H9 (cell line): Measurements from ENCODE around the gene FDX1. TPM values are rescaled to one million over a fixed set of nuclear protein-coding genes. Genes with fewer than 3 reads are reported as not detected.

Source experiments
- DNase-seq: peaks from one replicate; pipeline ENCODE4 v3.0.0-alpha.2; 2017
- H2AFZ ChIP-seq: one replicate; pipeline ENCODE4 v1.6.1; 2013; ENCODE audit warnings: mild to moderate bottlenecking, low read length, control low read depth, moderate library complexity
- H2AK5ac ChIP-seq: 2 replicates; pipeline ENCODE4 v1.6.1; 2013; ENCODE audit warnings: low read length, control low read depth, mixed read lengths; ENCODE audit not compliant: insufficient read length
- H2BK120ac ChIP-seq: one replicate; pipeline ENCODE4 v1.6.1; 2013; ENCODE audit warnings: low read depth, mild to moderate bottlenecking, low read length, control low read depth, inconsistent platforms; ENCODE audit not compliant: poor library complexity, severe bottlenecking
- H2BK12ac ChIP-seq: 2 replicates; pipeline ENCODE4 v1.6.1; 2013; ENCODE audit warnings: low read length, control low read depth, mixed read lengths, low read depth; ENCODE audit not compliant: insufficient read length
- H2BK15ac ChIP-seq: 2 replicates; pipeline ENCODE4 v1.6.1; 2013; ENCODE audit warnings: low read depth, low read length, control low read depth
- H2BK20ac ChIP-seq: one replicate; pipeline ENCODE4 v1.6.1; 2013; ENCODE audit warnings: low read depth, mild to moderate bottlenecking, low read length, control low read depth, inconsistent platforms; ENCODE audit not compliant: poor library complexity, severe bottlenecking
- H2BK5ac ChIP-seq: 2 replicates; pipeline ENCODE4 v1.6.1; 2013; ENCODE audit warnings: low read length, control low read depth, mixed read lengths; ENCODE audit not compliant: insufficient read length
- H3K14ac ChIP-seq: 2 replicates; pipeline ENCODE4 v1.6.1; 2013; ENCODE audit warnings: low read length, control low read depth; ENCODE audit not compliant: insufficient read depth
- H3K18ac ChIP-seq: 2 replicates; pipeline ENCODE4 v1.6.1; 2013; ENCODE audit warnings: low read depth, mild to moderate bottlenecking, mixed read lengths, low read length, control low read depth; ENCODE audit not compliant: insufficient read length
- H3K23ac ChIP-seq: 2 replicates; pipeline ENCODE4 v1.6.1; 2013; ENCODE audit warnings: low read length, control low read depth, mixed read lengths, low read depth; ENCODE audit not compliant: insufficient read length
- H3K23me2 ChIP-seq: 2 replicates; pipeline ENCODE4 v1.6.1; 2013; ENCODE audit warnings: low read depth, mild to moderate bottlenecking, mixed read lengths, low read length, control low read depth; ENCODE audit not compliant: insufficient read length, poor library complexity, severe bottlenecking
- H3K27ac ChIP-seq: 2 replicates; pipeline ENCODE4 v1.5.1; 2013; ENCODE audit warnings: low read length, control low read depth, mixed read lengths, low read depth; ENCODE audit not compliant: insufficient read length
- H3K27me3 ChIP-seq: 2 replicates; pipeline ENCODE4 v1.6.1; 2013; ENCODE audit warnings: low read length, control low read depth, inconsistent platforms; ENCODE audit not compliant: insufficient read depth
- H3K4ac ChIP-seq: 2 replicates; pipeline ENCODE4 v1.6.1; 2013; ENCODE audit warnings: low read depth, mild to moderate bottlenecking, control low read depth, inconsistent platforms, low read length, moderate library complexity
- H3K4me1 ChIP-seq: 2 replicates; pipeline ENCODE4 v1.6.1; 2013; ENCODE audit warnings: low read length, control low read depth, inconsistent platforms; ENCODE audit not compliant: insufficient read depth
- H3K4me2 ChIP-seq: 2 replicates; pipeline ENCODE4 v1.6.1; 2013; ENCODE audit warnings: low read length, control low read depth, mixed read lengths; ENCODE audit not compliant: insufficient read length, insufficient read depth
- H3K56ac ChIP-seq: 2 replicates; pipeline ENCODE4 v1.6.1; 2013; ENCODE audit warnings: low read depth, mild to moderate bottlenecking, mixed read lengths, low read length, control low read depth; ENCODE audit not compliant: insufficient read length
- H3K79me1 ChIP-seq: 2 replicates; pipeline ENCODE4 v1.6.1; 2013; ENCODE audit warnings: low read depth, mild to moderate bottlenecking, moderate library complexity, low read length, control low read depth, inconsistent platforms; ENCODE audit not compliant: insufficient read depth, poor library complexity, severe bottlenecking
- H3K79me2 ChIP-seq: 2 replicates; pipeline ENCODE4 v1.6.1; 2013; ENCODE audit warnings: low read length, control low read depth, inconsistent platforms; ENCODE audit not compliant: insufficient read depth
- H3K9ac ChIP-seq: 2 replicates; pipeline ENCODE4 v1.6.1; 2013; ENCODE audit warnings: low read length, control low read depth, mixed read lengths; ENCODE audit not compliant: insufficient read length; ENCODE audit errors: extremely low read depth
- H3K9me3 ChIP-seq: one replicate; pipeline ENCODE4 v1.6.1; 2013; ENCODE audit warnings: low read depth, low read length, inconsistent platforms; ENCODE audit not compliant: control insufficient read depth
- H3T11ph ChIP-seq: one replicate; pipeline ENCODE4 v1.6.1; 2013; ENCODE audit warnings: mild to moderate bottlenecking, low read length, control low read depth, inconsistent platforms
- H4K20me1 ChIP-seq: one replicate; pipeline ENCODE4 v1.6.1; 2013; ENCODE audit not compliant: control insufficient read depth, insufficient read length, insufficient read depth
- H4K5ac ChIP-seq: 2 replicates; pipeline ENCODE4 v1.6.1; 2013; ENCODE audit warnings: low read depth, mild to moderate bottlenecking, mixed read lengths, low read length, control low read depth; ENCODE audit not compliant: insufficient read length
- H4K8ac ChIP-seq: replicated peaks from 2 replicates; pipeline ENCODE4 v1.6.1; 2013; ENCODE audit warnings: low read length, control low read depth, mixed read lengths, low read depth; ENCODE audit not compliant: insufficient read length
- H4K91ac ChIP-seq: 2 replicates; pipeline ENCODE4 v1.6.1; 2013; ENCODE audit warnings: low read depth, mild to moderate bottlenecking, moderate library complexity, mixed read lengths, low read length, control low read depth; ENCODE audit not compliant: insufficient read length
- H3K27ac Mint-ChIP-seq, 3 experiments: 2 replicates in 2 of 3; 3 replicates in 1 of 3; pipeline ENCODE4 v1.8.0; 2020 to 2021; ENCODE audit warnings: mixed read lengths in 3 of 3, mild to moderate bottlenecking in 1 of 3, moderate library complexity in 1 of 3
- H3K27me3 Mint-ChIP-seq: 2 replicates; pipeline ENCODE4 v1.8.0; 2021; ENCODE audit warnings: low read depth, mild to moderate bottlenecking, moderate library complexity, mixed read lengths
- H3K36me3 Mint-ChIP-seq, 3 experiments: 2 replicates in 2 of 3; 3 replicates in 1 of 3; pipeline ENCODE4 v1.8.0; 2020 to 2021; ENCODE audit warnings: low read depth in 3 of 3, mixed read lengths in 3 of 3; ENCODE audit not compliant: insufficient read depth in 1 of 3
- H3K4me1 Mint-ChIP-seq, 2 experiments: 2 replicates each; pipeline ENCODE4 v1.8.0; 2020; ENCODE audit warnings: mixed read lengths in 2 of 2
- H3K4me3 Mint-ChIP-seq, 2 experiments: 2 replicates in 1 of 2; 3 replicates in 1 of 2; pipeline ENCODE4 v1.8.0; 2020 to 2021; ENCODE audit warnings: mild to moderate bottlenecking in 2 of 2, mixed read lengths in 2 of 2, moderate library complexity in 1 of 2
- H3K9me3 Mint-ChIP-seq, 2 experiments: 2 replicates in 1 of 2; 3 replicates in 1 of 2; pipeline ENCODE4 v1.8.0; 2020; ENCODE audit warnings: mild to moderate bottlenecking in 2 of 2, mixed read lengths in 2 of 2, moderate library complexity in 1 of 2
- CTCF ChIP-seq: fragments of 200-600 bp; sonication (generic); conservative IDR thresholded peaks from 3 replicates; pipeline ENCODE4 v1.8.0; 2021; ENCODE audit warnings: antibody characterized with exemption, mild to moderate bottlenecking
- WGBS: extraction: QIAGEN DNeasy Blood & Tissue Kit; methylation state at CpG from one replicate; pipeline ENCODE4 v1.1.7; 2013; ENCODE audit warnings: missing lambda C conversion rate, low lambda C conversion rate, mixed read lengths; ENCODE audit not compliant: insufficient read length; ENCODE audit errors: extremely low coverage; 5-methylcytosine and 5-hydroxymethylcytosine counted together
- total RNA-seq: library from RNA; stranded (reverse); gene quantifications from 2 replicates; pipeline ENCODE4 v1.2.1, GENCODE V29; 2021

FDX1 gene
- total RNA-seq, 1 experiment from 2014 or later: 10.1 TPM

DNA sequence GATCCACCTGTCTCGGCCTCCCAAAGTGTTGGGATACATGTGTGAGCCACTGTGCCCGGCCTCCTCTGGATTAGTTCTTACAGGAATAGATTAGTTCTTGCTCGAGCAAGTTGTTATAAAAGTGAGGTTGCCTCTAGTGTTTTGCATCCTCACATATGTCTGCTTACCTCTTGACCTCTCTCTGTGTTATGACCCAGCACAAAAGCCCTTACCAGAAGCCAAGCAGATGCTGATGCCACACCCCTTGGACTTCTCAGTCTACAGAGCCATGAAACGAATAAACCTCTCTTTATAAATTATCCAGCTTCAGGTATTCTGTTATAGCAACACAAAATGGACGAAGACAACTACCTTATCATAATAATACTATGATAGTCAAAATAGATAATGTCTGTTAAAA, 22.4 kb upstream of the FDX1 start:
- H3K79me1 ChIP-seq: no peaks in the 10 kb centered on the region
- no peak overlapping the region for H3K9ac ChIP-seq
- H2BK20ac ChIP-seq: no peak overlapping the region
- H2BK5ac ChIP-seq: no peak overlapping the region
- H3K4me1 ChIP-seq: no peaks in the 10 kb centered on the region
- H4K5ac ChIP-seq: no peak overlapping the region
- H3K4me2 ChIP-seq: no peak overlapping the region
- DNase-seq: no peak
- no peak overlapping the region for H2AFZ ChIP-seq
- H2AK5ac ChIP-seq: no peak overlapping the region
- H4K91ac ChIP-seq: no peak overlapping the region
- H2BK12ac ChIP-seq: no peak overlapping the region
- H3K56ac ChIP-seq: no peak overlapping the region
- no CpG with 5 or more reads among the region's 5 CpGs for WGBS
- Mint-ChIP-seq H3K27ac (no peak overlapping the region), H3K9me3 (peaks cover 18 to 21% of the 10 kb centered on the region in 2 experiments), H3K27me3 (peaks cover 2% of the 10 kb centered on the region), H3K36me3 (peaks cover 5 to 8% (median 7%) of the 10 kb centered on the region in 3 experiments; a peak in 4 of 7 replicates), H3K4me1 (no peaks in the 10 kb centered on the region), H3K4me3 (no peak overlapping the region)
- no peak overlapping the region for H3K27ac ChIP-seq
- H3K23ac ChIP-seq: no peak overlapping the region
- H3K9me3 ChIP-seq: no peaks in the 10 kb centered on the region
- no peak overlapping the region for H4K8ac ChIP-seq
- H4K20me1 ChIP-seq: no peaks in the 10 kb centered on the region
- no peak overlapping the region for H3K4ac ChIP-seq
- no peaks in the 10 kb centered on the region for H3K79me2 ChIP-seq
- H3K18ac ChIP-seq: no peak overlapping the region
- H3K14ac ChIP-seq: no peak overlapping the region
- no peak overlapping the region for H3T11ph ChIP-seq
- H2BK15ac ChIP-seq: no peak overlapping the region
- no peaks in the 10 kb centered on the region for H3K27me3 ChIP-seq
- H3K23me2 ChIP-seq: no peaks in the 10 kb centered on the region
- no peak for TF ChIP-seq CTCF
- H2BK120ac ChIP-seq: no peak overlapping the region
